A172 (cell line): Measurements from ENCODE around the gene ADAMTS2. TPM values are rescaled to one million over a fixed set of nuclear protein-coding genes. Genes with fewer than 3 reads are reported as not detected.
"Not testable (repeated sequence)": the region's sequence is repeated elsewhere in the genome, so short reads cannot be mapped to it uniquely, and the experiment has no call there.

Experiments used
- DNase-seq: peaks from one replicate; pipeline ENCODE4 v3.0.0-alpha.2; 2015; ENCODE audit warnings: low spot score
- total RNA-seq: library from RNA; depleted of rRNA; stranded (reverse); fragments of >200 nt; shearing (Covaris generic); gene quantifications from 2 replicates; pipeline ENCODE4 v1.2.3, GENCODE V29; 2014; rRNA removed

The ADAMTS2 gene
- total RNA-seq, 1 experiment from 2014 or later, result 0.14 TPM

- DNase-seq, result no peak
These were observed 233.7 kb downstream of the ADAMTS2 start for GRCh38 chr5:179111267-179112207.

GRCh38 chr5:179110528-179110927 lies 234.7 kb downstream of the ADAMTS2 start:
- no peak for DNase-seq

GRCh38 chr5:179101282-179101681 lies 244.0 kb downstream of the ADAMTS2 start:
- not testable (repeated sequence) for DNase-seq

- DNase-seq, result no peak
These were observed 255.8 kb downstream of the ADAMTS2 start for GRCh38 chr5:179089502-179089901.

- no peak for DNase-seq
These were observed 264.5 kb downstream of the ADAMTS2 start for GRCh38 chr5:179080724-179081123.

GRCh38 chr5:179079165-179079987 lies 265.9 kb downstream of the ADAMTS2 start:
- DNase-seq, result no peak

GRCh38 chr5:179065703-179066102 lies 279.6 kb downstream of the ADAMTS2 start:
- no peak for DNase-seq

- no peak for DNase-seq
These were observed 284.2 kb downstream of the ADAMTS2 start for GRCh38 chr5:179061025-179061424.

Other genes starting within 250 kb of the ADAMTS2 start
- 97.0 and 124 TPM in 2 replicates for gene RUFY1, start 205.1 kb upstream of the ADAMTS2 start, total RNA-seq